NCI-H526 treated with DMSO at 0.1 percent for 48 hours (cell line): ENCODE data around the gene ARMCX6.
"Not testable (repeated sequence)": the region's sequence is repeated elsewhere in the genome, so short reads cannot be mapped to it uniquely, and the experiment has no call there.

Source experiments
- DNase-seq: peaks from one replicate; lab custom pipeline; 2025; lab: John Stamatoyannopoulos, UW

Gene ARMCX6

DNA sequence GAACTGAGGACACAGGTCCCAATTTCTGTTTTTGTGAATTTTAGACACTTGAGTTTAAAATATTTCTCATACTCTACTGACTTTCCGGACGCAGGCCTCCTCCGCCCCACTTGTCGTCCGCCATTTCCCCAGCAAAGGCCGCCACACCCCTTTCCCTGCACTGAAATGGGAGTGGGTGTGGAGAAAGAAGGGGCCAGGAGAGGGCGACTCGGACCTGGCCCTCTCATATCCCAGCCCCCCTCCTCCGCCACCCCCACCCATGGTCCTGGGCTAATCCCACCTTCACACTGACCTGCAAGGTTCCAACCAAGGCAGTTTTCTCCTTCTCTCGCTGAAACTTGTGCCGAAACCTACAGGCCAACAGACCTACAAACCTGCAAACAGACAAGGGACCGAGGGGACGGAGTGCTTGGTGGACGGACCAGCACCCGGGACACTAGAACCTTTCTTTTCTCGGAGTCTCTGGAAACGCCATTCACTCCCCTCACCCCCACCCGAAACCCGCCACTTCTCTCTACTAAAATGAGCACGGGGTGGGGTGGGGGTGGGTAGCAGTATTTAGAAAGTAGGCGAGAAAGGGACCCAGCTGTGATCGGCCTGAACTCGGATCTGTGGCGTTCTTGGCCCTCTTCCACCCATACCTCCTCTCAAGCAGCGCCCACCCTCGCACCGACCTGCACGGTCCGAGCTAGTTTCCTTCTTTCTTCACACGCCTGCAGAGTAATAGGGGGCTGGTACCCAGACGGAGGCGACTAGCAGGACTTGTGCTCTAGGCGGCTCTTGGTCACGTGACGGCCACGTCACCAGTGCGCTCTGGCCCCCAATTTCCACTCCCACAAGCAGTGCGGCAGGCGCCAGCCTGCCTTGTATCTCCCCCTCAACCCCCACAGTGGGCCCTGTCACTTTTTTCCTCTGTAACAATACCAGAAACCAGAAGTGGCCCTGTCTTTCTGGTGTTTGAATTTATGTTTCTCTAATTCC is at the start of gene ARMCX6:
Gene ARMCX6 (minus strand): TSS at position 790 of the 981 bp plus-strand sequence. CDS start 1,380 bp downstream, outside the sequence.
- peak; percentile 42 for DNase-seq

GRCh38 chrX:101659601-101660063 is 41.8 kb upstream of the ARMCX6 start, which contains the start of gene ARMCX2:
ARMCX2 (minus strand) TSS chrX:101659850; CDS start chrX:101657588, 2,262 bp downstream.
- peak; percentile 3 for DNase-seq

DNA sequence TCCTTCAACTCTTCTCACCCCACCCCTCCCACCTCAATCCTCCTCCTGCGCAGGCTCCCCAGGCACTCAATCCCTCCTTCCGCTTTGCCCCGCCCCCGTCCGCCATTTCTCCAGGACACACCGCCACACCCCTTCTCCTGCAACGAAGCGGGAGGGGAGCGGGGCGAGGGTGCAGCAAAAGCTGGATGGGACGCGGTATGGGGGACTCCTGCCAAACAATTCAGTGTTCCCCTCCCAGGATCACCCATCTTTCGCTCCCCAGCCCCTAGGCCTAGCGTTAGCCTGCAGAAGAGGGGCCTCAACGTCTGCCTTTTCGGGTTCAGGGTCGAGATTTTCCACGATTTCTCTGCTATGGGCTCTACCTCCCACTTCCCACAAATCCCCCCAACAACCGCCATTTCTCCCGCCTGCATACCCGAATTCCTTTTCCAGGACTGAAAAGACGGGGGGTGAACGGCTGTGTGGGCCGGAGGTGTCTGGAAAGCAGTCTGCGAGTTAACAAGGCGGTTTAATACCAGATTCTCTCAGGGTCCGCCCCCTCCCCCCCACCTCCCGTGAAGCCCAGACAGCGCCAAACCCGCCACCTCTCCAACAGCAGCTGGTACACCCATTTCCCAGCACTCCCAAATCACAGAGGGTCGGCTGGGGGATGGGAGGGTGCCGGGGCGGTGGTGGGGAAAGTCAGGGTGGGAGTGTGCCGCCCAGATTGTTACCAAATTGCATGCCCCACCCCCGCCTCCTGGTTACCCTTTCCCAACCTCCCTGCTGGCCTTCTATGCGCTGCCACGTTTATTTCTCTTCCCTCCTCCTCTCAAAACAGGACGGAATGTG is 41.1 kb upstream of the ARMCX6 start:
- peak; percentile 16 for DNase-seq

DNA sequence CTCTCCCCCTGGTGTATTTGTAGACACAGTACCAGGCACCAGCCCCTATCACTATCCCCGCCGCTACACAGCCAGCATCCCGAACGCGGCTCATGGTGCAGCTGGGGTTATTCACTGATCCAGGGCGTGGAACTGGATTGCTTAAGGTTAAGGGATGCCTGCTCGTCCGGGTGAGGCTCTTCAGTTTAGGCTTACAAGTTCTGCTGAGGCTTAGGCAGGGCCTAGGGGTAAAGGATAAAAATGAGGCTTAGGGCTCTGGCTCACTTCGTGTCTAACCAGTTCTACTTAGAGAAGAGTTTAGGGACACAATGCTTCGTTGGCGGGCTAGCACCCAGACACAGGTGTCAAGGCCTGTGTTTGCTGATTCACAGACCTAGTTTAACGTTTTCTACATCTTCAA is 39.7 kb upstream of the ARMCX6 start:
- no peak for DNase-seq

GRCh38 chrX:101656817-101657216 is 39.0 kb upstream of the ARMCX6 start:
- DNase-seq: no peak

- no peak for DNase-seq
These were observed 37.7 kb upstream of the ARMCX6 start for GRCh38 chrX:101655534-101655933.

- not testable (repeated sequence) for DNase-seq
These were observed 29.9 kb upstream of the ARMCX6 start for GRCh38 chrX:101647716-101648115.

GRCh38 chrX:101642093-101642492 is 24.3 kb upstream of the ARMCX6 start:
- DNase-seq: no peak

DNA sequence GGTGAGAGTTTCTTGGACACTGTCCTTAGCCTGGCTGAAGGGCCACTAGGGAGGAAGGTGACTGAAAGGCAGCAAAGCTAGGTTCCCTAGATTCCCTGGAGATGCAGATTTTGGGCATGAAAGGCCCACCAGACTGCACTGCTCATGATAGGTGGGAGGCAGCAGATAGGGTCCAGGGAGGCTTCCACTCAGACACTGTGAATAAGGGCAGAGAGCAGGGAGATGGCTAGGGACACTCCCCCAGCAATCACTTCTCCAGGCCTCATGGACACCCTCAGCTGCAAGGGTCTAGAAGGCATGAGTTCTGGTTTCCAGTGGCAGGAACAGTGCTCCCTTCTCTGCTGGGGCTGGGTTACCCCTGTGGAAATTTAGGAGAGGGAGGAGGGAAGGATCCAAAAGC is 21.8 kb upstream of the ARMCX6 start:
- no peak for DNase-seq

DNA sequence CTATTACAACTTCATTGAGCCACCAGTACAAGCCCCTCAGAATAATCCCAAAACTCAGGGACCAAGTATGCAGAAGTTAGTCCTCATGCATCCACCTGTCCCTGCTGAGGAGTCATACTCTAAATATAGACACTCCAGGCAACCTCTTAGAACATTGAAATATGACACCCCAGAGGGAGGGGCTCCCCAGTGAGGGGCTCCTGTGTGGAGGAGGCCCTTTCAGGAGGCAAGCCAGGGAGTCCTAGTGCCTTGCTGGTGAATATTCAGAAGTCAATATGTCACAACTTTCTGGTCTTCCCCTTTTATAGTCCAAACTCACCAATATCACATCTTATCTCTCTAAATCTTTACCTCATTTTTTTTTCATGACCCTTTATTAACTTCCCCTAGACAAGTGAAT is 1.6 kb upstream of the ARMCX6 start:
- no peak for DNase-seq

DNA sequence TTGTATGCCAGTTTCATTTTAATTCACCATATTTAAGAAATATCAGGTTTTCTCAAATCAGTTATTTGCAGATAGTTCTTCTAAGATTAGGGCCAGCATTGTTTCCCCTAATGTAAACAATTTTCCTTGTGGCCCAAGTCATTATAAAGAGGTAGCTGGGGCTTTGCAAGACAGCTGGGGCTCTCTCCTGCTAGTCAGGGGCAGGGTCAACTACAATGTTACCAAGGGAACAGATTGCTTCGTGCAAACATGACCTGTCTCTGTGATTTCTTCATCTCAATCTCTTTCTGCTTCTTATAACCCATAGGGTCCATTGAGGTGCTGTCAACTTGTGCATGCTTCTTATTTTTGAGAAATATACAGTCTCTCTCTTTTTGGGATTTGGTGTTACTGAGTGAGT is 12.1 kb downstream of the ARMCX6 start:
- no peak for DNase-seq

DNA sequence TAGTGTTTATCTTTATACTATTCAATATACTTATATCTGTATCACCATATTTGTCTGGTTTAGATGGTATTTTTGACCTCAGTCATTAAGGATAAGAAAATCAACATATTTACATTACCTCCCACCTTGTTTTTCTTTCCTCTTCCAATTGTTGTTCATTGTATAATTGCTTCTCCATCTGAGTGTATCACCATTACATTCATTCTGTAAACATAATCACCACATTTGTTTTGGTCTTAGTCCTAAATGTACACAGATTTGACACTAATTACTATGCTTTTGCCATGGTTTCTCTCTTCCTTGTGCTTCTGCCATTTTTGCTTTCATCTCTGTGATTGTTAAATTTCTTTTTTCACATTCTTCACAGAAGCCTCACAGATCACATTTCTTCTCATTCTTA is 12.7 kb downstream of the ARMCX6 start:
- DNase-seq: no peak

DNA sequence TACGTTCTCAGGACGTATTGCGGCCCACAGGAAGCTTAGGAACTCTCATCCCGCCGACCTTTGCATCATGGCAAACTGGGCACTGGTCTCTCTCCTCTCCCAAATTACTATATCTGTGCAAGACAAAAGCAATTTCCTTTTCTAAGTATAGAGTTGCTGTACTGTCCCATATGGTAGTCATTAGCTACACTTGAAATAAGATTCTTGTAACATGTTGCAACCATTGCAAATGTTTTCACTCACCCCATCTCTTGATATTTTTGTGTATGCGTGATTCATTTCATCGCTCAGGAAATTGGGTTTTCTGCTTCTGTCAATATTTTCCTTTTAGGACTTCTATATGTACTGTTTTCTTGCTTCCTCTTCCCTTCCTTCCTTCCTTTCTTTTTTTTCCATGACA is 15.7 kb downstream of the ARMCX6 start:
- no peak for DNase-seq

GRCh38 chrX:101599592-101599991 is 18.2 kb downstream of the ARMCX6 start:
- not testable (repeated sequence) for DNase-seq

- peak; percentile 35 for DNase-seq
These were observed 21.9 kb downstream of the ARMCX6 start for GRCh38 chrX:101595739-101596419.
